ENCODE results near the gene LRRIQ4. TPM values are rescaled to one million over a fixed set of nuclear protein-coding genes. Genes with fewer than 3 reads are reported as not detected.

The LRRIQ4 gene
- total and polyA plus RNA-seq, 8 donors, result 0.09 to 0.18 (median 0.15) TPM

DNA sequence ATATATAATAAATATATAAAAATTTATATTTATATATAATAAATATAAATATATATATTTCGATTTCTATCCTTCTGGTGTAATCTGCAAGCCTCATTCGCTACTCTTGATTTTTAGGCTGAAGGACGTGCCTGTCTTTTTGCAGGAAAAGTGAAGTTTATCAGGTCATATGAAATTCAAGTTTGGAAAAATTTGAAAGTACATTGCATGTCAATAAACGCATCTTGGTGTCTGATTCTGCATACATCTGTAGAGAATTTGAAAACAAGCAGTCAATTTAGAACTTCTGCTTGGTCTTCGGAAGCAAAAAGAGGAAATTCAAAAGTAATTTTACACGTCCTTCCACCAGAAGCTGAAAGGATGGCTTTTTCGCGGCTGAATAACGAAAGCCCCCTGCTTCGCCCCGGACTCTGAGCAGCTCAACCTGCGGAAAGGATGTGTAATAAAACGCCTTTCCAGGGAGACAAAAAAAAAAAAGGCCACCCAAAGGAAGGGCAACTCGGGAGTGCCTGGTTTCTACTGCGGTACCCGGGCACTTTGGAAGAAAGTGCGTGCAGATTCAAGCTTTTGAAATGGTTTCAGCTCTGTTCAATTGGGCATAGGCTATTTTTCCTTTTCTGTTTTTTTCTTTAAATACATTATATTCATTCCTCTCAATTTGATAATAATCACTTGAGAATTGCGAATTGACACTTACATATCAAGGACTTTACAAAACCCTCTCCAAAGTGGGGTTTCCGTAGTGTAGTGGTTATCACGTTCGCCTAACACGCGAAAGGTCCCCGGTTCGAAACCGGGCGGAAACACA, 41.0 kb upstream of the LRRIQ4 start:
- TF ChIP-seq, protein P1, sequence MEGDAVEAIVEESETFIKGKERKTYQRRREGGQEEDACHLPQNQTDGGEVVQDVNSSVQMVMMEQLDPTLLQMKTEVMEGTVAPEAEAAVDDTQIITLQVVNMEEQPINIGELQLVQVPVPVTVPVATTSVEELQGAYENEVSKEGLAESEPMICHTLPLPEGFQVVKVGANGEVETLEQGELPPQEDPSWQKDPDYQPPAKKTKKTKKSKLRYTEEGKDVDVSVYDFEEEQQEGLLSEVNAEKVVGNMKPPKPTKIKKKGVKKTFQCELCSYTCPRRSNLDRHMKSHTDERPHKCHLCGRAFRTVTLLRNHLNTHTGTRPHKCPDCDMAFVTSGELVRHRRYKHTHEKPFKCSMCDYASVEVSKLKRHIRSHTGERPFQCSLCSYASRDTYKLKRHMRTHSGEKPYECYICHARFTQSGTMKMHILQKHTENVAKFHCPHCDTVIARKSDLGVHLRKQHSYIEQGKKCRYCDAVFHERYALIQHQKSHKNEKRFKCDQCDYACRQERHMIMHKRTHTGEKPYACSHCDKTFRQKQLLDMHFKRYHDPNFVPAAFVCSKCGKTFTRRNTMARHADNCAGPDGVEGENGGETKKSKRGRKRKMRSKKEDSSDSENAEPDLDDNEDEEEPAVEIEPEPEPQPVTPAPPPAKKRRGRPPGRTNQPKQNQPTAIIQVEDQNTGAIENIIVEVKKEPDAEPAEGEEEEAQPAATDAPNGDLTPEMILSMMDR (IDR thresholded peaks at IDR 0.05), result no peak
- Histone ChIP-seq H3K27ac (peak overlapping the region; percentile 99 to 100), H3K4me3 (peak overlapping the region; percentile 70 to 91), H3K36me3 (peaks cover 0 to 23% of the 10 kb centered on the region in 2 donors), H3K27me3 (no peaks in the 10 kb centered on the region), H3K9me3 (no peaks in the 10 kb centered on the region), H3K4me1 (peaks cover 13 to 28% of the 10 kb centered on the region in 2 donors)
- peak; percentile 20 for ATAC-seq
- peak; percentile 25 to 91 (median 63) for DNase-seq
- intact Hi-C loops (cut with DNase I), result no loop called here

DNA sequence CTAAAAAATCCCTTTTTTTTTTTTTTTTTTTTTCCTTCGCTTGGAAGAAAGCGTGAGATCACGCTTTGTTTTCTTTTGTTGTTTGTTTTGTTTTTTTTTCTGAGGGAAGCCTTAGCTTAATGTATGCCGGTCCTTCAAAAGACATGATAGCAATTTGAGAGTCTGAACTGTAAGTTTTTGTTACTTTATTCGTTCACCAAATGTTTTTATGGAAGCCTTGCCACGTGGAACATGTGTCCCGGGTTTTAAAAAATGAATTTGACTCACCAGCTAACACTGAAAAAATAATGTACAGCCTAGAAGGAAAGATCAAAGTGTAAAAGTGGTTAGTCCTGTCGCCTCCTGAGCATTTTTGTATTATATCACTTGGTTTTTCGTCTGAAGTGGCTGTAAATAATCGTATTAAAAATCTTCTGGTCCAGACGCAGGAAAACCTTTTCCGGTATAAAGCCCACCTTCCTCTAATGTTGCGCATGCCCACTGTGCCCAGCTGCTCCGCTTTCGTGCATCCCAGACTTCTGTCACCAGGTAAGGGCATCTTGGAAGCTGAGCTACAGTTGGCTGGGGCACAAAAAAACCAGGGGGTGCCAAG, 40.3 kb upstream of the LRRIQ4 start:
- Histone ChIP-seq H3K4me3 (peak overlapping the region; percentile 70 to 91), H3K27ac (peak overlapping the region; percentile 99 to 100), H3K9me3 (no peaks in the 10 kb centered on the region), H3K36me3 (peaks cover 0 to 30% of the 10 kb centered on the region in 2 donors), H3K27me3 (no peaks in the 10 kb centered on the region), H3K4me1 (peaks cover 13 to 28% of the 10 kb centered on the region in 2 donors)
- intact Hi-C loops (cut with DNase I), result no loop called here
- DNase-seq (peak; percentile 75 to 86 (median 80)), ATAC-seq (peak; percentile 75)
- TF ChIP-seq, protein P1 (IDR thresholded peaks at IDR 0.05), result no peak

DNA sequence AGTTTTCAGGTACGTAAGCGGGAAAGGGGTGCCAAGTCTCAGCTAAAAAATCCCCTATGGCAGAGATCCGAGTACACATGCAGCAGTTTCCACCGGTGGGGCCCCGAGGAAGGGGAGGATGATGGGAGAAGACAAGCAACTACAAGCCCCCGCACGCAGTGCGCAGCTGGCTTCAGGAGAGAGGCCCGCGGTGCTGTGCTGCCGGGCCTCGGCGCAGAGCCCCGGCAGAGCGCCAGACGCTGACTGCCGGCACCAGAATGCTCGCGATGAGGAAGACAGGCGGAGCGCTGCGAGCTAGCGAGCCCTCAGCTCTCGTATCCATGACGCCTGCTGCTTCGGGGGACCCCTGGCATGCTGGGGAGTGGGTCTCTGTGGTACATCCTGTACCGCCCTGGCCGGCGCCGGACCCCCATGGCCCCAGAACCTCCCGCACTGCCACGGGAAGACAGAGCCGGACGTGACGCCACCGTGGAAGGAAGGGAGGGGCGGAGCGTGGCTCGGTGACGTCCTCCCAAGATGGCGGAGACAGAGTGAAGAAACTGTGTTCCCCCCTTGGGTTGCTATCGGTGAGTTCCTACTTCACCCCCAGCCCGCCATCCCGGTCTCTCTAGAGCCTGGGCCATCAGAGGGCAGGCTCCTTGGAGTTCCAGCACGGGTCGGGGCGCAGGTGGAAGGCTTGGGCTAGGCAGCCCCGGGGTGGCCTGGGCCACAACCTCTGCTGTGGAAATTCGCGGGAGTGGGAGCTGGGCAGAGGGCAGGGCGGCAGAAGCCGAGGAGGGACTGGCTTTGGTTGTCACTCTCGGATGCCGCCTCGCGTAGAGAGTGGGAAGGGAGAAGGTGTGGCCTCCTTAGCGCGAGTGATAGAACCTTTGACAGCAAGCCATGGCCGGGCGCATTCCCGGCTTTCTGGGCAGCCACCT, 39.5 kb upstream of the LRRIQ4 start, which contains the start of gene MYNN:
TSS of gene MYNN (plus strand) at position 500 of the 920 bp plus-strand sequence. CDS start 900 bp downstream, outside the sequence.
- Histone ChIP-seq H3K4me3 (peak within 1 kb of the TSS; percentile 70 to 91), H3K27ac (peak within 1 kb of the TSS; percentile 99 to 100), H3K36me3 (peaks cover 0 to 38% of the 10 kb centered on the region in 2 donors), H3K9me3 (no peaks in the 10 kb centered on the region), H3K27me3 (no peaks in the 10 kb centered on the region), H3K4me1 (peaks cover 13 to 28% of the 10 kb centered on the region in 2 donors)
- intact Hi-C loops (cut with DNase I), result no loop called here
- DNase-seq (peak; percentile 93 to 97 (median 96)), ATAC-seq (peak; percentile 94)
- TF ChIP-seq, protein P1 (IDR thresholded peaks at IDR 0.05), result no peak

DNA sequence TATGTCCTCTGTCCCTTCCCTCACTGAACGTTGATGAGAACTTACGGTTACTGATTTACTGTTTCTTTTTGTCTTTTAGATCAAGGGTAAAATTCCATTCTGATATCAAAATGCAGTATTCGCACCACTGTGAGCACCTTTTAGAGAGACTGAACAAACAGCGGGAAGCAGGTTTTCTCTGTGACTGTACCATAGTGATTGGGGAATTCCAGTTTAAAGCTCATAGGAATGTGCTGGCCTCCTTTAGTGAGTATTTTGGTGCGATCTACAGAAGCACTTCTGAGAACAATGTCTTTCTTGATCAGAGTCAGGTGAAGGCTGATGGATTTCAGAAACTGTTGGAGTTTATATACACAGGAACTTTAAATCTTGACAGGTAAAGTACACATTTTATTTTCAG, 38.5 kb upstream of the LRRIQ4 start:
- TF ChIP-seq, protein P1 (IDR thresholded peaks at IDR 0.05), result no peak
- Histone ChIP-seq H3K27me3 (no peaks in the 10 kb centered on the region), H3K4me3 (peak overlapping the region; percentile 70 to 91), H3K27ac (peak overlapping the region in 1 of 2 donors; percentile 99), H3K4me1 (peaks cover 13 to 28% of the 10 kb centered on the region in 2 donors), H3K9me3 (no peaks in the 10 kb centered on the region), H3K36me3 (peaks cover 0 to 48% of the 10 kb centered on the region in 2 donors)
- DNase-seq, result no peak
- intact Hi-C loops (cut with DNase I), result no loop called here
- ATAC-seq, result no peak

Data from left lung (tissue), 10 donors.